PFSK-1 (cell line): Measurements from ENCODE around the gene EGLN2.

Experiments used
- FOXP2 ChIP-seq: optimal IDR thresholded peaks from 2 replicates; pipeline ENCODE3; 2011; ENCODE audit warnings: borderline replicate concordance, control low read depth, inconsistent platforms; ENCODE audit not compliant: insufficient read depth; ENCODE audit errors: extremely low read length, extremely low read depth
- POLR2AphosphoS5 ChIP-seq: IDR thresholded peaks from 2 replicates; pipeline ENCODE4 v1.6.1; 2012; ENCODE audit warnings: low read depth, mild to moderate bottlenecking, control low read depth, low read length, moderate library complexity
- REST ChIP-seq, 2 experiments: IDR thresholded peaks; 2 replicates each; pipeline versions ENCODE4 v1.6.1 to v1.8.0; 2011 to 2012; ENCODE audit warnings: low read depth in 2 of 2, low read length in 2 of 2, control low read depth in 1 of 2, inconsistent platforms in 1 of 2, mild to moderate bottlenecking in 1 of 2, moderate library complexity in 1 of 2; ENCODE audit not compliant: insufficient read depth in 1 of 2
- SIN3A ChIP-seq: IDR thresholded peaks from 2 replicates; pipeline ENCODE4 v1.6.1; 2012; ENCODE audit warnings: mild to moderate bottlenecking, low read length, moderate library complexity, borderline replicate concordance; ENCODE audit not compliant: insufficient read depth
- TAF1 ChIP-seq: IDR thresholded peaks from 2 replicates; pipeline ENCODE4 v1.6.1; 2012; ENCODE audit warnings: low read length, control low read depth, borderline replicate concordance; ENCODE audit not compliant: insufficient read depth

GRCh38 chr19:40799558-40800338 lies 757 bp downstream of the EGLN2 start:
- TF ChIP-seq TAF1: no peak
- no peak for TF ChIP-seq REST (IDR thresholded peaks at IDR 0.05; ENCODE audit: insufficient read depth in 1 of 2, low read depth in 2 of 2, low read length in 2 of 2)
- TF ChIP-seq POLR2AphosphoS5: no peak
- no peak for TF ChIP-seq SIN3A
- TF ChIP-seq FOXP2: no peak
